ENCODE measurements around the gene SLMAP.
"Not testable (repeated sequence)": the region's sequence is repeated elsewhere in the genome, so short reads cannot be mapped to it uniquely, and the experiment has no call there.

SLMAP gene

DNA sequence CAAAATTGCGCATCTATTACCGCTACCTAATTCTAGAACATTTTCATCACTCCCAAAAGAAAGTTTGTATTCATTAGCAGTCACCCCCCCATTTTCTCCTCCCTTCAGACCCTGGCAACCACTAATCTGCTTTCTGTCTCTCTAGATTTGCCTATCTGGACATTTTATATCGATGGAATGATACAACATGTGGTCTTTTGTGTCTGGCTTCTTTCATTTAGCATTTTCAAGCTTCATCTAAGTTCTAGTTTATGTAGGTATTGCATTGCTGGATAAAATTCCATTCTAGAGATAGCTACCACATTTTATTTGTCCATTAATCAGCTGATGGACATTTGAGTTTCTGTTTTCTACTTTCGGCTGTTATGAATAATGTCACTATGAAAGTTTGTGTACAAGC is 38.4 kb downstream of the SLMAP start:
- no peak for DNase-seq

DNA sequence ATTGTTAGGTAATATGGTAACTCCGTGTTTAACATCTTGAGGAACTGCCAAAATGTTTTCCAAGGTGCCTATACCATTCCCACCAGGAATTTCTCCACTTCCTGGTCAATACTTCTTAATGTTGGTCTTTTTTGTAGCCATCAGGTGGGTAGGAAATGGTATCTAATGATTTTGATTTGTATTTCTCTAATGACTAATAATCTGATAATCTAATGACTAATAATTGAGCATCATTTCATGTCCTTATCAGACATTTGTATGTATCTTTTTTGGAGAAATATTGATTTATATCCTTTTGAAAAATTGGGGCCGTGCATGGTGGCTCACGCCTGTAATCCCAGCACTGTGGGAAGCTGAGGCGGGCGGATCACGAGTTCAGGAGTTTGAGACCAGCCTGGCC is 38.8 kb downstream of the SLMAP start:
- no peak for DNase-seq

- no peak for DNase-seq
Measured at GRCh38 chr3:57796261-57796660, 40.2 kb downstream of the SLMAP start.

- DNase-seq: no peak
Measured at GRCh38 chr3:57797701-57798487, 41.8 kb downstream of the SLMAP start.

GRCh38 chr3:57803647-57804081 is 47.6 kb downstream of the SLMAP start:
- no peak for DNase-seq

GRCh38 chr3:57805266-57805665 is 49.2 kb downstream of the SLMAP start:
- DNase-seq: no peak

- DNase-seq: no peak
Measured at GRCh38 chr3:57805674-57806073, 49.6 kb downstream of the SLMAP start.

GRCh38 chr3:57806195-57806594 is 50.1 kb downstream of the SLMAP start:
- not testable (repeated sequence) for DNase-seq

DNA sequence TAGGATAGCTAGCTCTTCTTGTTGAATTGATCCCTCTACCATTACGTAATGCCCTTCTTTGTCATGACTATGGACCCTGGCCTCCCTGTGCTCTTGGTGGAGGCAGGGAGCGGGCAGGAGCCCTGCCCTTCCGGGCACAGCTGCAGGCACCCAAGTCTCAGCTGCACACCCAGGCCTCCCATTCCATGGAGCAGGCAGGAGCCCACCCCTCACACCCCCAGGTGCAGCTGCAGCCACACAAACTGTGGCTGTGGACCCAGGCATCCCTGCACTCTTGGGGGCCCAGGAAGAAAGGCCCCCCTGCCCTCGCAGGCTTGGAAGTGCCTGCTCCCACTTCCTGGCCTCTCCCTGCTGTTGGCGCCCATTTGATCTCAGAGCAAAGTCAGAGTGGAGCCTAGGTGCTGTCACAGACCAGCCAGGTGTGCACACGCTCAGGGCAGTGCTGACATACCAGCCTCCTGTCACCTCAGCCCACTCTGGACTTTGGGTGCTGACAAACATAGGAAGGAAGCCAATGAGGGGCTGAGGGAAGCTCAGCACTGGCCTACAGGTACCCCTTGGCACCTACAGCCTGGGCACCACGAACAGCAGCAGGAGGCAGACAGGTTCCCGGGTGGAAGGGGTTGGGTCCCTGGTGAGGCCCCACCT is 53.0 kb downstream of the SLMAP start:
- DNase-seq: no peak

GRCh38 chr3:57809609-57809968 is 53.5 kb downstream of the SLMAP start:
- DNase-seq: no peak

- DNase-seq: no peak
Measured at GRCh38 chr3:57810048-57810447, 53.9 kb downstream of the SLMAP start.

DNA sequence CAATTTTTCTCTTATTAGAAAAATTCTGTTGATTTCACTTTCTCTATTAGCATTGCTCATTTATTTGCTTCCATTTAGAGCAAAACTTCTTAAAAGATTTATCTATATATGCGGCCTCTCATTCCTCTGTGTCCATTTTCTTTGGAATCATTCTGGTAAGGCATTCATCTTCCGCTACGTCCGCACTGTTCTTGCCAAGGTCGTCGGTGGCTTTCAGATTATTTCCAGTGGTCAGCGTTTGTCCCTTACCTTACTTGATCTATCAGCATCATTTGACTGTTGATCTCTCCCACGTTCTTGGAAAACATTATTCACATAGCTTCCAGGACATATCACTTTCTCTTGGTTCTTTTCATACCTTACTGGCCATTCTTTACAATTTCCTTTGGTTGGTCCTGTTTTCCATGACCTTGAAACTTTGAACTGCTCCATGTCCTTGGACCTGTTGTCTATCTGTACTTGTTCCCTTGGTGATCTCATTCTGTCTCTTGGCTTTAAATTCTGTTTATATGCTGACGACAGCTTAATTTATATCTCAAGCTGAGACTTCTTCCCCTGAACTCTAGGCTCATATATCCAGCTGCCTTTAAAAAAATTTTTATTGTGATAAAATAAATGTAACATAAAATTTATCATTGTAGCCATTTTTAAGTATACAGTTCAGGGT is 54.5 kb downstream of the SLMAP start:
- no peak for DNase-seq

- DNase-seq: peak in 1 of 2 donors; percentile 13
Measured at GRCh38 chr3:57815036-57815435, 58.9 kb downstream of the SLMAP start.

DNA sequence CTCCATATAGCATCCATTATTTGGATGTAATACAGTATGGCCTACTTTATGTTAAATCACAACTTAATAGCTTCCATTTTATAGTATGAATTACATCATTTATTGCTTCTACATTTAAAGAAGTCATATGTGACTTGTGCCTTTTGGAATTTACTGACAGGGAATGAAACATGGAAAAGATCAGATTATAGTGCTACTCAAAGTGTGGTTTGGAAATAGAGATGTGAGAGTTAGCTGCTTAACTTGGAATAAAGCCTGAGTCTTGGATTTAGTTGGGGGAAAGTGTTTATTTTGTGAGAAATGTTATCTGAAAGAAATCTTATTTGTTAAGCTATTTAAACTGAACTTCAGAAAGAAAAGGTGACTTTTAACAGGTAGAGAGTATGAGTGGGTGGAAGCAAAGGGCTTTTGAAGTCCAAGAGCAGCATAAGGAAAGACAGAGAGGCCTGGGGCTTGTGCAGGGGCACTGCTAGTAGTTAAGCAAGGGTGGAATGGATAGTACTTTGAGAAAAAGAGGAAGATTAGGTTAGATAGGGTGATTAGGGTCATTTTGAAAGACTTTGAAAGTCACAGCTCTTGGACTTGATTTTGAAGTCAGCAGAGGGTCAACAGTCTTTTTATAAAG is 60.5 kb downstream of the SLMAP start:
- no peak for DNase-seq

GRCh38 chr3:57818772-57819171 is 62.7 kb downstream of the SLMAP start:
- no peak for DNase-seq

DNA sequence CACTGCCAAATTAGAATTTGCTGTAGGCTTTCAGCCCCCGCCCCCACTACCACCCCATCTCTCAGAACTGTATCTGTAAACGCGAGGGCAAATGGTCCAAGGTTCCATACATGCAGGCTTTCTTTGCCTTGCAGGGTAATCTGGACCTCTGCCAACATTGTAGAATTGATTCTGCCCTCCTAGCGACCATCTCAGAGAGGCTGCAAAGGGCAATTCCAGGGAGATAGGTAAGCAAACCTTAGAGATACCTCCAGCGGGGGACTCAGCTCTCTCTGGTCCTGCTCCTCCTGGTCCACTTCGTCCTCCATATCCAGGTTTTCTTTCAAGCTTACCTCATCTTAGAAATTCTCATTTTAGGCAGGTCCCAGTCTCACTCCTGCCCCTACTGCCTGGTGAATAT is 64.4 kb downstream of the SLMAP start:
- no peak for DNase-seq

GRCh38 chr3:57821765-57822164 is 65.7 kb downstream of the SLMAP start:
- no peak for DNase-seq

DNA sequence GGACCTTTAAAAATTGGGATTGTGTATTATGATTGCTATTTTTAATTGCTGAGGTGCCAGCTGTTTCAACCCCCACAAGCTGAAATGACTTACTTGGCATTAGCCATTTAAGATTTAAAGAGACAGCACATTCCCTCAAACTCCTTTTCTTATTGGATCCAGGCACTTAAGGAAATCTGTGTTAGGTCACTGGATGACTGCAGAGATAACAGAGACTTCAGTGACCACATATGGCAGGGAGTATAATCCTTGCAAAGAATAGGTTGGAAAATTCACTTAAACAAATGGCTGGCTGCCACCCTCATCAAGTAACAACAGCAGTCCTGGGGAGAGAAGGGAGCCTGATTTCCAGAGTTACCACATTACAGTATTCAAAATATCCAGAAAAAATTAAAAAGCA is 66.6 kb downstream of the SLMAP start:
- no peak for DNase-seq

- no peak for DNase-seq
Measured at GRCh38 chr3:57825116-57825515, 69.0 kb downstream of the SLMAP start.

DNA sequence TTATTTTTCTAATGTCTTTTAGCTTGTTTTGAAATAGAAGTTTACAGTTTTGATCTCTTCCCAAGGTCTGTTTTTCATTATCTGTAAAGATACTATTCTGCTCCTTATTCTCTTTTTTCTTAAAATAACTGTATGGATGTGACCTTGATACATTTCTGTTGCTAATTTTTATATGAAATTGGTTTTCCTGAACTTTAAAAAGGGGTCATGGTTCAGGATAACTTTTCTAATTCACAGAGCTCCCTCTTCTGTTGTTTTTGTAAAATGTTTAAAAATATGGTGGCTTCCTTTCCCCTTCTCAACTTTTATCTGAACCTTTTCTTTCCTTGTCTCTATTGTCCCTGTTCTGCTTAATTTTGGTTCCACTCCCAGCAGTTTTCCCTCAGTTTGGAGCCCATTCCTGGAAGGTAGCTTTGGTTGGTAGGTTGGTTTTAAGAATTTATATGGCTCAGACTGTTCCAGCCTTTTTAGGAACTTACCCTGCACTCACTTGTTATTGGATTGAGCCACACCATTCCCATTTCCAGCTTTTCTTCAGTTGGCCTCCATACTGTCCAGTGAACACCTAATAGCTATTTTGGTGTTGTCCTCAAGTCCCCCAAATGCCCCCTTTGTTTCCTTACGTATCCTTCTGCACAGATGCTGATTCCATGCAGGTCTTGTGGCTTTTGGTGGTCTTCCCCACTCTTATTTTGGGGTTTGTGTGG is 70.3 kb downstream of the SLMAP start:
- DNase-seq: no peak

DNA sequence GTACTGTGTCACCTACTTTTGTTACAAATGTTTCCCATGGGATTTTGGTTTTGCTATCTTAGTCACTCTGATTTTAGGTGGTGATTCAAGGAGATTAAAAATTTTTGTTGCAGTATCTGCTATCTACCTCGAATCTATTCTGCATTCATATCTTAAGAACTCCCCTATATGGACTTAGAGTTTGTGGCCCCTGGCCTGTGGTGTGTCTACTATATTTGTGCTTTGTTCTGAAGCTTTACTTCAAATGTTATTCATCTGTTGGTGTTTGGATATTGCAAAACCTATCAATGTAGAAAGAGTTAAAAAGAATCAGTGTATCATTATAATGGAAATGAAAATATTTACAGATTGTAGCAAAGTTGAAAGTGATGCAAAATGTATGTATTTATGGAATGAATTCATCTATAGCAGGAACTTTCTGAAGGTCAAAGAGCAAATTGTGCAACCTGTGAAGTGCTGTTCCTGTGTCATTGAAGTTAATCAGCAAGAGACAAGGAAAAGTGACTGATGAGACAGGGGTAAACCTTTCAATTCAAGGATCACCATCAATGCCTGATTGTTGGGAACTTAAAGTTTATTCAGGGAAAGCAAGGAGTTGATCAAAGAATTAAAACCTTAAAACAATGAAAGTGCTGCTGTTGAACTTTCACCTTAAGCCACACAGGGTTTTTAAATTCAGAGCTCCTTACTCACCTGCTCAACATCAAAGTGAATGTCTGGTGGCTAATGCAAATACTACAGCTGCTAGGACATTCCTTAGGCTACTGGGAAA is 71.0 kb downstream of the SLMAP start:
- DNase-seq: no peak

DNA sequence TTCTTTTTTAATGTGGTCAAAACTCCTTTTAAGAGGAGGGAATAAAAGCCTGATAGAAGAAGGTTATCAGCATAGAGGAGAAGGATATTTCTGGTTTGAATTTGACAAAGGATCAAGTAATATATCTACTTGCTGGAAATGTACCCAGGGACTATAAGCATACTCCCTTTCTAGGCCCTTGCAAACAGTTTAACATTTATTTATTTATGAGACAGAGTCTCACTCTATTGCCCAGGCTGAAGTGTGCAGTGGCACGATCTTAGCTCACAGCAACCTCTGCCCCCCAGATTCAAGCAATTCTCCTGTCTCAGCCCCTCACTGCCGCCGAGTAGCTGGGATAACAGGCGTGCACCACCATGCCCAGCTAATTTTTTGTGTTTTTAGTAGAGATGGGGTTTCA is 71.6 kb downstream of the SLMAP start:
- no peak for DNase-seq
